LNCAP (cell line): ENCODE measurements around the gene LRBA.

Source experiments
- TF ChIP-seq, protein P1 (sequence below): fragments of 450-650 bp; IDR thresholded peaks from 2 replicates; pipeline ENCODE4 v1.5.1; 2017; ENCODE audit warnings: mild to moderate bottlenecking

LRBA gene

DNA sequence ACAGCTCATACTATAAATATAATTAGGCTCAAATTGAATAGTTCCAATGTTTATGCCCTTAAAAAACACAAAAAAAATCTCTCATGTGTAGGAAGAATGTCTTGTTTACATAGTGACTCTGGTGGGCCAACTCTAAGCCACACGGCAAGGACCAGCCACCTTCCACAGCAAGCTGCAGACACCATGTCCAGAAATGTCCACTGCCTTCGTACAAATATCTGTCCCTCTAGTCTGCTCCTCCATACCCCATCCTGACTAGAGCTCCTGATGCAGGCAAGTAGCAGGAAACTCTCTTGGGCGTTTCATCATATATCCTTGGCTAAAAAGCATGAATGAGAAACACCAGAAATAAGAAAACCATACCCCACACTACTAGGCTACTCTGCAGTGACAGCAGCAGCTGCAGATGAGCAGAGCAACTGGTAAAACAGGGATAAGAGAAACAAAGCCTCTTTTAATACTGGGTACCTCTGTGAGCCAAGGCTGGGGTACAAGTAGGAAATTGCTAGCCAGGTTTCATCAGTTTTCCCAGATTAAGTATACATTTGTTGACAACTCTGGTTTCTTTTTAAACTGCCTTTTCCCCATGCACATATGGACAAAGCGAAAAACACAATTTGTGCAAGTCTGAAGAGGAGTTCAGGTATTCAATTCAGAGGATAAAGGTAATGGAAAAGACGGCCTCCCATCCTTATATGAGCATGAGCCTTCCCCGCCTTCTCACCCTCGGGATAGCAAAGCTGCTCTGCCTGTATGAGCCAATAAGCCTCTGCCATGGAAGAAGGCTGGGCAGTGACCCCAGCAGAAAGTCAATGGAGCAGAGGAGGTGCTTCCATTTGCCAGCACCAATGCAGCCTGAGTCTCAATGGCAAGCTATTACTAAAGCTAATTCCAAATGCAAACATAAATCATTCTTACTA lies 691.4 kb downstream of the LRBA start:
- TF ChIP-seq, protein P1, sequence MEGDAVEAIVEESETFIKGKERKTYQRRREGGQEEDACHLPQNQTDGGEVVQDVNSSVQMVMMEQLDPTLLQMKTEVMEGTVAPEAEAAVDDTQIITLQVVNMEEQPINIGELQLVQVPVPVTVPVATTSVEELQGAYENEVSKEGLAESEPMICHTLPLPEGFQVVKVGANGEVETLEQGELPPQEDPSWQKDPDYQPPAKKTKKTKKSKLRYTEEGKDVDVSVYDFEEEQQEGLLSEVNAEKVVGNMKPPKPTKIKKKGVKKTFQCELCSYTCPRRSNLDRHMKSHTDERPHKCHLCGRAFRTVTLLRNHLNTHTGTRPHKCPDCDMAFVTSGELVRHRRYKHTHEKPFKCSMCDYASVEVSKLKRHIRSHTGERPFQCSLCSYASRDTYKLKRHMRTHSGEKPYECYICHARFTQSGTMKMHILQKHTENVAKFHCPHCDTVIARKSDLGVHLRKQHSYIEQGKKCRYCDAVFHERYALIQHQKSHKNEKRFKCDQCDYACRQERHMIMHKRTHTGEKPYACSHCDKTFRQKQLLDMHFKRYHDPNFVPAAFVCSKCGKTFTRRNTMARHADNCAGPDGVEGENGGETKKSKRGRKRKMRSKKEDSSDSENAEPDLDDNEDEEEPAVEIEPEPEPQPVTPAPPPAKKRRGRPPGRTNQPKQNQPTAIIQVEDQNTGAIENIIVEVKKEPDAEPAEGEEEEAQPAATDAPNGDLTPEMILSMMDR: no peak

DNA sequence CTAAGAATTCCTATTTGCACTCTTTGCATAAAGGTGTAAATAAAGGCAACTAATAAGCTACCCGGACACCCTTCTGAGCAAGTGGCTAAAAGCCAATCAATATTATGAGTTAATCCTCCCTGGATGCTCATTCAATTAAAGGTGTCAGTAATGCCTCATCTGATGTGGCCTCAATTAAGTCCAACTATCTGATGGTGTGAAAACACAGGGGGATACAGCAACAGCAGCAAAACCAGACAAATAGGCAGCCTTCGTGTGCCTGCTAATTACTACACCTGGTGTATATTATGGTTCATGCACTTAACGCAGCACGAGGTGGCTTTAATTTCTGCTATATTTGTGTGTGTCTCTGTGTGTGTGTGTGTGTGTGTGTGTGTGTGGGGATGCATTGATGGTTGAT lies 692.4 kb downstream of the LRBA start:
- TF ChIP-seq, protein P1: no peak

DNA sequence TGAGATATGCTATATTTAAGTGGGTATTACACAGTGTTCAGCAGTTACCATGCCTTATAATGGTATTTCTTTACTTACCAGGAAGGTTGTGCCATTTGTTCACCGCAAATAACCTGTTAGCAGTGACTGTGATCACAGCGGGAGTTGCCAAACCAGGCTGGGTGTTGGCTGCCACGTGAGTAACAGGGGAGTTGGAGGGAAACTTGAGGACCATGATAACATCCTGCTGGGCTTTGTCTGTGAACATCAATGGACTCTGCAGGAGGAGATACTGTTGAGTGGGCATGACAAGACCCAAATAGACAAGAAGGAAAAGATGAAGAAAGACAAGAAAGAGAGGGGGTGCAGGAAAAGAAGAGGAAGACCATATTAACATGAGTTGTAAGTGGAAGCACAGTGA lies 694.0 kb downstream of the LRBA start:
- TF ChIP-seq, protein P1: no peak

DNA sequence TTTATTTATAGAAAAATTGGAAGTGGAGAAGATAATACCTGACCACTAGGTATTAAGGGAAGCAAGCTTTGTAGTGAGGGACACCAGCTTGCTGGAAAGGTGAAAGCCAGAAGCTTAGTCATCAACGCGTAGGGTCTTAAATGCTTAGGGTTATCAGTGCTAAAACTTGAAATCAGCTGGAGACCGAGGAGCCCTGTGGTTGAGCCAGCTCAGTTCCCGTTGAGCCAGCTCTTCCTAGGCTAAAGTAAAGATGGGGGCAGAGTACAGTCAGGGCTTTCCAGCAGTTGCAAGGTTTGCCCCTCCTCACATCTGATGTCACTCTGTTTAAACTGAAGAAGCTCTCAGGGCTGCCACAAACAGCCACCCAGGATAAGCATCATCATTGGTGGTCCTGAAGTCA lies 696.1 kb downstream of the LRBA start:
- TF ChIP-seq, protein P1: no peak

DNA sequence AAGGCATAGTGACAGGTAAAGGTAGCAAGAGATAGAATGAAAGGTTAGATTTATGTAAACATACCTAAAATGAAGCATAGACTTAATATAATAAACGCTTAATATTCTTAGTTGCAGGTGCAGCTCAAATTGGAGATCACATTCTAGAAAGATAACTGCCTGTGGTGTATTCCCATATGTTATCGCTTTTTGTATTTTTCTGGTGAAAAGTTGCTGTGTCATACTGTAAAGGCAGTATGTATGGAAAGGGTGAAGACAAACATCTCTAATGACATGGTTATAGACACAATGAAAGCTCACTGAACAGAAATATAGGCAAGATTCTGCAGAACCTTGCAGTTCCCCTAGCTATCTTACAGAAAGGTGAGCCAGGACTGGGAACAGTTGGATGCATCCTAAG lies 696.6 kb downstream of the LRBA start:
- TF ChIP-seq, protein P1: no peak

DNA sequence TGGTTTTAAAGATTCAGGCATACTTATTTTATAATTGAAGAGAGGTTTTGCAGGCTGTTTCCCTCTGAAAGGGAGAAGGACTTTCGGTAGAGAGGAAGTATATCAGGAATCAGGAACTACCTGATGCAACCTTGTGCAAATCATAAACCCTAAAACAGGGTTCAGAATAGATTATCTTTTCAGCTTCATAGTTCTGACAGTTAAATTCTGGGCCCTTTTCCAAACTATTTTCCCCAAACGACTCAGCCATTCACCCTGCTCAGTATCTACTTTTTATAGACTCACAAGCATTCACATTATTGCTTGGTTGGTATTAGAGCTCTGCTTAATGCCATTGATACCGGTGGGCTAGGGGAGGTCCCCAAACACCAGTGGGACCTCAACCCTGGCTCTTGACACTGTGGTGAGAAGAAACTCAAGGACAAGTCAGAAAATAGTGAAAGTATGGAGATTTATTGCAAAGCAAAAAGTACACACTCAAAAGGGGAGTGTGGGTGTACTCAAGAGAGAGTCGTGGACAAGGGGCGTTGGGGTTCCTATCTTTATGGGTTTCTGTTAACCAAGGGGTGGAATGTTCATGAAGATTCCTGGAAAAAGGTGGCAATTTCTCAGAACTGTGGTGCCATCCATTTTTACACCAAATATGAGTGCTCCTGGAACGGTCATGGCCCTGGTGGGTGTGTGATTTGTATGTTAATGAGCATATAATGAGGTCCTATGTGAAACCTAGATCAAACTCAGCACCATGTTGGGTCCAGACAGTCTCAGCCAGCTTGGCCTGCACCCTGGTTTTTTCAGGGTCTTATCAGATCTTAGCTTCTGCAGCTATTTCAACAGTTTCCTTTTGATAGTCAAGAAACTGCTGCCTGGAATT lies 698.5 kb downstream of the LRBA start:
- TF ChIP-seq, protein P1: no peak

DNA sequence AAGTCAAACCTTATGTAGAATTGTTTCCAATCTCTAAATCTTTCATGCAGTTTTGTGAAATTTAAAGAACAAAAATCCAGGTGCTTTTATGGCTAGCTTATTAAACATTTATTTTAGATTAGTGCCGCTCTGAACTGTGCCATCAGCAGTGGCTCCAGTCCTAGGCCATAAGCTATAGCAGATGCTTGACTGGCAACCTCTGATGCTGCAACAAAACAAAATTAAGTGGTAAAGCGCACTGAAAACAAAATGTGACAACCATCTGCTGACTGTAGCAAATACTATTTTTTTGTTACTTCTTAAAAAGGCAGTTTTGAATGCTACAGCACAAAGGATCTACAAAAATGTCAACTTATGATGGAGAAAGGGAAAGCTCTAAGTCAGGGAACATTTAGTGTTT lies 699.4 kb downstream of the LRBA start:
- TF ChIP-seq, protein P1: no peak
